ENCODE results near the gene PAM.

- no peak for TF ChIP-seq PAX5 (IDR thresholded peaks at IDR 0.05; ENCODE audit: insufficient read depth, low read length, severe bottlenecking)
- no peak for TF ChIP-seq TAF1 (IDR thresholded peaks at IDR 0.05; ENCODE audit: low read depth, low read length)
- TF ChIP-seq POU2F2 (IDR thresholded peaks at IDR 0.05; ENCODE audit: low read depth, low read length): no peak
- TF ChIP-seq POLR2A (IDR thresholded peaks at IDR 0.05; ENCODE audit: low read depth, low read length): no peak
- TF ChIP-seq POLR2AphosphoS5 (IDR thresholded peaks at IDR 0.05; ENCODE audit: low read depth, low read length): no peak
Measured at GRCh38 chr5:102750151-102750834, 4.8 kb upstream of the PAM start.

All from GM12891 (cell line).